IPS-18c (cell line): Measurements from ENCODE around the gene MBD3L4.
"Not testable (repeated sequence)": the region's sequence is repeated elsewhere in the genome, so short reads cannot be mapped to it uniquely, and the experiment has no call there.

ENCODE experiments used
- H3K4me3 ChIP-seq: 2 replicates; pipeline ENCODE4 v1.7.0; 2013; ENCODE audit warnings: low read depth, mild to moderate bottlenecking, low read length, moderate library complexity; ENCODE audit not compliant: insufficient read depth
- H3K9me3 ChIP-seq: one replicate; pipeline ENCODE4 v1.6.1; 2013; ENCODE audit warnings: mild to moderate bottlenecking, low read length, moderate library complexity; ENCODE audit not compliant: control insufficient read depth, insufficient read depth

Gene MBD3L4

GRCh38 chr19:7055679-7056078, 15.7 kb upstream of the MBD3L4 start:
- not testable (repeated sequence) for H3K9me3 ChIP-seq, H3K4me3 ChIP-seq

- H3K9me3 ChIP-seq, H3K4me3 ChIP-seq: not testable (repeated sequence)
Measured at GRCh38 chr19:7054635-7055368, 14.8 kb upstream of the MBD3L4 start.

GRCh38 chr19:7052896-7053295, 12.9 kb upstream of the MBD3L4 start:
- H3K9me3 ChIP-seq, H3K4me3 ChIP-seq: not testable (repeated sequence)

GRCh38 chr19:7051421-7051820, 11.4 kb upstream of the MBD3L4 start:
- H3K4me3 ChIP-seq, H3K9me3 ChIP-seq: not testable (repeated sequence)

- H3K4me3 ChIP-seq, H3K9me3 ChIP-seq: not testable (repeated sequence)
Measured at GRCh38 chr19:7049021-7049420, 9.0 kb upstream of the MBD3L4 start, which contains the start of gene MBD3L2. TSS of gene MBD3L2 (plus strand) at chr19:7049321. CDS start at chr19:7049374, 53 bp downstream.

GRCh38 chr19:7041563-7041962, 1.6 kb upstream of the MBD3L4 start:
- H3K9me3 ChIP-seq, H3K4me3 ChIP-seq: not testable (repeated sequence)

- not testable (repeated sequence) for H3K4me3 ChIP-seq, H3K9me3 ChIP-seq
Measured at GRCh38 chr19:7030278-7030677, 9.7 kb downstream of the MBD3L4 start, which contains the start of gene MBD3L5. TSS of gene MBD3L5 (plus strand) at chr19:7030578. CDS start at chr19:7030612, 34 bp downstream.

- not testable (repeated sequence) for H3K4me3 ChIP-seq, H3K9me3 ChIP-seq
Measured at GRCh38 chr19:7028790-7029189, 11.2 kb downstream of the MBD3L4 start.

- H3K4me3 ChIP-seq, H3K9me3 ChIP-seq: not testable (repeated sequence)
Measured at GRCh38 chr19:7021331-7021730, 18.6 kb downstream of the MBD3L4 start, which contains the start of gene MBD3L2B. TSS of gene MBD3L2B (minus strand) at chr19:7021431. CDS start at chr19:7021397, 34 bp downstream.

- peaks cover 2% of the 10 kb centered on the region for H3K9me3 ChIP-seq
- no peak overlapping the region for H3K4me3 ChIP-seq
Measured at GRCh38 chr19:7018828-7019227, 21.2 kb downstream of the MBD3L4 start.

- Histone ChIP-seq H3K4me3 (no peak overlapping the region), H3K9me3 (peaks cover 2% of the 10 kb centered on the region)
Measured at GRCh38 chr19:7013678-7014077, 26.3 kb downstream of the MBD3L4 start.

- Histone ChIP-seq H3K9me3 (no peaks in the 10 kb centered on the region), H3K4me3 (no peak overlapping the region)
Measured at GRCh38 chr19:7010722-7011593, 29.0 kb downstream of the MBD3L4 start.

- no peak overlapping the region for H3K4me3 ChIP-seq
- peaks cover 2% of the 10 kb centered on the region for H3K9me3 ChIP-seq
Measured at GRCh38 chr19:7007859-7008258, 32.1 kb downstream of the MBD3L4 start.

GRCh38 chr19:7006135-7006704, 33.8 kb downstream of the MBD3L4 start:
- Histone ChIP-seq H3K9me3 (peaks cover 2% of the 10 kb centered on the region), H3K4me3 (no peak overlapping the region)

- Histone ChIP-seq H3K9me3 (peaks cover 2% of the 10 kb centered on the region), H3K4me3 (no peak overlapping the region)
Measured at GRCh38 chr19:7004313-7004931, 35.6 kb downstream of the MBD3L4 start.

- Histone ChIP-seq H3K9me3 (peaks cover 3% of the 10 kb centered on the region), H3K4me3 (no peak overlapping the region)
Measured at GRCh38 chr19:7000816-7001215, 39.2 kb downstream of the MBD3L4 start.

GRCh38 chr19:7000333-7000732, 39.6 kb downstream of the MBD3L4 start:
- no peak overlapping the region for H3K4me3 ChIP-seq
- H3K9me3 ChIP-seq, result peaks cover 7% of the 10 kb centered on the region
